RWPE1 (cell line): Measurements from ENCODE around the gene INSYN2A.

Experiments used
- CTCF ChIA-PET: fragments of 350-600 bp; sonication (Branson Sonifier 250); formaldehyde crosslinking; extraction: SDS; loops from one replicate; lab custom pipeline; 2021; lab: Yijun Ruan, JAX
- POLR2A ChIA-PET: fragments of 400-600 bp; formaldehyde crosslinking; extraction: SDS; loops from one replicate; lab custom pipeline; 2020; ENCODE audit warnings: antibody characterized with exemption; ENCODE audit not compliant: low non-redundant PET; lab: Yijun Ruan, JAX
- DNase-seq: peaks from one replicate; pipeline ENCODE4 v3.0.0; 2012; ENCODE audit warnings: low spot score
- H3K27ac ChIP-seq: fragments of 450-650 bp; 2 replicates; pipeline ENCODE4 v1.5.1; 2017
- CTCF ChIP-seq: fragments of 450-650 bp; conservative IDR thresholded peaks from 2 replicates; pipeline ENCODE4 v1.5.1; 2017; ENCODE audit warnings: low read depth, mild to moderate bottlenecking

Gene INSYN2A

GRCh38 chr10:127179612-127180250 is 16.7 kb downstream of the INSYN2A start:
- ChIA-PET POLR2A (no interaction called here), CTCF (no interaction called here)
- no peak overlapping the region for H3K27ac ChIP-seq
- DNase-seq: no peak
- TF ChIP-seq CTCF: no peak

GRCh38 chr10:127176649-127177048 is 19.7 kb downstream of the INSYN2A start:
- no peak for DNase-seq
- POLR2A ChIA-PET: no interaction called here
- CTCF ChIA-PET: no interaction called here
- no peak overlapping the region for H3K27ac ChIP-seq
- TF ChIP-seq CTCF: no peak

GRCh38 chr10:127175357-127176110 is 20.9 kb downstream of the INSYN2A start:
- no peak for TF ChIP-seq CTCF
- DNase-seq: no peak
- CTCF ChIA-PET: no interaction called here
- POLR2A ChIA-PET: no interaction called here
- no peak overlapping the region for H3K27ac ChIP-seq

GRCh38 chr10:127174866-127175265 is 21.5 kb downstream of the INSYN2A start:
- CTCF ChIA-PET: no interaction called here
- DNase-seq: no peak
- H3K27ac ChIP-seq: no peak overlapping the region
- no peak for TF ChIP-seq CTCF
- POLR2A ChIA-PET: no interaction called here

GRCh38 chr10:127168261-127168660 is 28.1 kb downstream of the INSYN2A start:
- TF ChIP-seq CTCF: no peak
- no peak for DNase-seq
- CTCF ChIA-PET: no interaction called here
- POLR2A ChIA-PET: no interaction called here
- no peak overlapping the region for H3K27ac ChIP-seq

- DNase-seq: no peak
- ChIA-PET CTCF (no interaction called here), POLR2A (no interaction called here)
- H3K27ac ChIP-seq: no peak overlapping the region; the same call in 1 of the 2 replicates
- no peak for TF ChIP-seq CTCF
Measured at GRCh38 chr10:127162841-127163240, 33.5 kb downstream of the INSYN2A start.
